AG08395 (cell line): ENCODE results near the gene POLR1B.
"Not testable (repeated sequence)": the region's sequence is repeated elsewhere in the genome, so short reads cannot be mapped to it uniquely, and the experiment has no call there.

Experiments
- DNase-seq: peaks from one replicate; pipeline ENCODE4 v3.0.0; 2012; ENCODE audit warnings: mixed read lengths, low spot score

The POLR1B gene

DNA sequence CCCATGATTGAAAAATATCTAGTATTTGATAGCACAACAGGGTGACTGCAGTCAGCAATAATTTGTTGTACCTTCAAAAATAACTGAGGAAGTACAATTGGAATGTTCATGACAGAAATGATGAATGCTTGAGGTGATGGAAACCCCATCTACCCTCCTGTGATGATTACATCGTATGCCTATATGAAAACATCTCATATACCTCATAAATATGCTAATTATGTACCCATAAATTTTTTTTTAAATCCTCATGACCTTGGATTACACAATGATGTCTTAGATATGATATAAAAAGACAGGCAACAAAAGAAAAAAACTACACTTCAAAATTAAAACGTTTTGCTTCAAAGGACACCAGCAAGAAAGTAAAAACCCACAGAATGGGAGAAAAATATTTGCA lies 1.4 kb upstream of the POLR1B start:
- no peak for DNase-seq

- DNase-seq: peak; percentile 76
Observed at GRCh38 chr2:112541315-112542122, 746 bp upstream of the POLR1B start.

- DNase-seq: peak; percentile 6
Observed at GRCh38 chr2:112542984-112543661, 858 bp downstream of the POLR1B start.

- no peak for DNase-seq
Observed at GRCh38 chr2:112547333-112547732, 5.1 kb downstream of the POLR1B start.

DNA sequence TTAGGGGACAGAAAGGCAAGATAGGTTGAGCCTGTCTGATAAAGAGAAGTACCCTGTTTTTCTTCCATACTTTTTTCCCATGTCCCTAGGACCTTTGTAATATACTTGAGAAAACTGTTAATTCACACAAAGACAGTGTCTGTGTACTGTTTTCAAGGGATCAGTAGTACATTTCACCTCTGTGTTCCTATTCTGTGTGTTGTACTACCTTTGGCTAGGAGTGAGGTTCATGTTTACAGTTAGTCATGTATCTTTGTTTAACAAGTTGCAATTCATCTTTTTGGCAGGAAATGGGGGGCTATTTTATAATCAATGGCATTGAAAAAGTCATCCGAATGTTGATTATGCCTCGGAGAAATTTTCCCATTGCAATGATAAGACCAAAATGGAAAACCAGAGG lies 6.7 kb downstream of the POLR1B start:
- DNase-seq: no peak

DNA sequence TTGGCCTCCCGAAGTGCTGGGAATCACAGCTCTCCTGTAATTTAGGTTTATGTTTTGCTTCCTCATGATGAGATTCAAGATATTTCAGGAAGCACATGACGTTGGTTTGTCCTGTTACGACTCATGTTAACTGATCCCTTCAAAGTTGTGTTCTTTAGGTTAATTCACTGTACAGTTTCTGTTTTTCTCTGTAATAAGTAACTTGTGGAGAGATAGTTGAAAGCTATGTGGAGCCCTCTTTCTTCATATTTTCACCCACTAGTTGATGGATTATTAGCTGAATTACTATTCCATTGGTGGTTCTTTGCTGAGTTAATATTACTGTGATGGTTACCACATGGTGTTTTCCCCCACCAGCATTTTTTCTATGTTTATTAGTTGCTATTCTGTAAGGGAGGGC lies 23.8 kb downstream of the POLR1B start:
- DNase-seq: no peak

- not testable (repeated sequence) for DNase-seq
Observed at GRCh38 chr2:112566508-112566907, 24.2 kb downstream of the POLR1B start.

DNA sequence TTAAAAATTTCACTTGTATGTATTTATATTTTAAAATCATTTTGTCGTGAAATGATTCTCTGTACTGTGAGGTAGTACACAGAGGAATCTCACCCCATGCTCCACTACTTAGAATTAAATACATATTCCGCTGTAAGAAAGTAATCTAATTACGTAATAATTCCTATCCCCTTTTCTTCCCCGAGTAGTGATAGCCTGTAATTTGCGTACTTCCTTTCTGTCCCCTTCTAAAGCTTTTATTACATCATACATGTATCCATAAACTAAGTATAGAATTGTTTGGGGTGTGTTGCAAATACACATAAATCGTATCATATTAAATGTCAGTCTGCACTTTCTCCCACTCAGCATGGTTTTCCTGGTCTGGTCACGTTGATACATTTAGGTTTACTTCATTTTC lies 29.7 kb downstream of the POLR1B start:
- DNase-seq: no peak

GRCh38 chr2:112577756-112578155 lies 35.5 kb downstream of the POLR1B start:
- DNase-seq: peak; percentile 29

DNA sequence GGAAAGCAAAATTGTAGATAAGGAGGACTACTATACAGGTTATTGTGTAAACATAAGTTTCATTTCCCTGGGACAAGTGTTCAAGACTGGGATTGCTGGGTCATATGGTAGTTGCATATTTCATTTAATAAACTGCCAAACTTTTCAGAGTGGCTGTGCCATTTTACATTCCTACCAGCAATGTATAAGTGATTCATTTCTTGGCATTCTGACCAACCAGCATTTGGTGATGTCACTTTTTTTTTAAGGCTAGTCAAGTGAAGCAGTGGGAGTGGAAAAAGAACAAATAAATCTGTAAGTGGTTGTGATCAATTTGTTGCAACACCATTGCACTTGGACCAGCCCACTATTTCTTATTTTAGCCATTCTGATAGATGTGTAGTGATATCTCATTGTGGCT lies 37.0 kb downstream of the POLR1B start:
- peak; percentile 36 for DNase-seq

DNA sequence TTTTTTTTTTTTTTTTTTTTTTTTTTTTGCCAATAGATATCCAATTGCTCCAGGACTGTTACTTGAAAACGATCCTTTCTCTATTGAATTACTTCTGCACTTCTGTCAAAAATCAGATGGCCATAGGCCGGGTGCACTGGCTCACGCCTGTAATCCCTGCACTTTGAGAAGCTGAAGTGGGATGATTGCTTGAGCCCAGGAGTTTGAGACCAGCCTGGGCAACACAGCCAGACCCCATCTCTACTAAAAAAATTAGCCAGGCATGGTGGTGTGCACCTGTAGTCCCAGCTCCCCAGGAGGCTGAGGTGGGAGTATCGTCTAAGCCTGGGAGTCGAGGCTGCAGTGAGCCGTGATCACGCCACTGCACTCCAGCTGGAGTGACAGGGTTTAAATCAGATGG lies 37.8 kb downstream of the POLR1B start:
- no peak for DNase-seq

DNA sequence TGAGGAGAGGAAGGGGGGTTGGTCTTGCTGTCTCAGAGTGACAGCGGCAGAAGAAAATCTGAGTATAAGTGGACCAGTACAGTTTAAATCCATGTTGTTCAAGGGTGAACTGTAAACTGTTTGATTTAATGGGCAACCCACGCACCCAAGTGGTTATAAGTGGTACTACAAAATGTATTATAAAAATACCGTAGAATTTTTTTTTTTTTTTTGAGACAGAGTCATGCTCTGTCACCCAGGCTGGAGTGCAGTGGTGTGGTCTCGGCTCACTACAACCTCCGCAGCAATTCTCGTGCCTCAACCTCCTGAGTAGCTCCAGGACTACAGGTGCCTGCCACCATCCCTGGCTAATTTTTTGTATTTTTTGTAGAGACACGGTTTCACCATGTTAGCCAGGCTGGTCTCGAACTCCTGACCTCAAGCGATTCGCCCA lies 40.1 kb downstream of the POLR1B start:
- peak; percentile 42 for DNase-seq

DNA sequence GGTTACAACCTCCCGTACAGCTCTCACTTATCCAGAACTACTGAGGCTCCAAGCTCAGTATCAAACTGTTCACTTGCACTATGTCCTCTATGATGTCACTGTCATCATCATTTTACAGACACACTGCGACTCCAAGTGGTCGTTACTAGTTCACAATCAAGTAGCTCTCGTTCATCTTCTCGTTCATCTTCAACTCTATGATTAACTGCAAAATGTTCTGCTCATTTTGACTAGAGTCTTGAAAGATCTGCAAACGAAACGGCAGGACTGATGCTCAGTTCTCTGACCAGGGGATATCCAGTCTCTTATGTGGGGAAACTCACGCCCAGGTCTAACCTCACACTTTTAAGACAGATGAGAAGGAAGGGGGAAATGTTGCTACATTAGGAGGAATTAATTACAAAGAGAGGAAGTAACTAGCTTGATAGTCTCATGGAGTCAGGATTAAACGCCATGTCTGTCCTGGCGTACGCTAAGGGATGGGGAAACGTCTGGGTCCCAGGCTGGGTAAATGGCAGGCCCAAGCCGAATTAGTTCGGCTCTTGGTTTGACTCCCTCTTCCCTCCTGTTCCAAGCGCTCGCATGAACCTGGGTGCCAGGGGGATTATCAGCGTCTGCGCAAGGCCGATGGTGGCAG lies 41.4 kb downstream of the POLR1B start:
- no peak for DNase-seq

- DNase-seq: peak; percentile 94
Observed at GRCh38 chr2:112584134-112584890, 42.0 kb downstream of the POLR1B start, which contains the start of gene CHCHD5. Gene CHCHD5, plus strand, starts transcription at chr2:112584609. Its CDS starts 39 bp downstream, at chr2:112584648.

- no peak for DNase-seq
Observed at GRCh38 chr2:112584891-112585250, 42.6 kb downstream of the POLR1B start.

- DNase-seq: no peak
Observed at GRCh38 chr2:112585400-112585799, 43.1 kb downstream of the POLR1B start.

DNA sequence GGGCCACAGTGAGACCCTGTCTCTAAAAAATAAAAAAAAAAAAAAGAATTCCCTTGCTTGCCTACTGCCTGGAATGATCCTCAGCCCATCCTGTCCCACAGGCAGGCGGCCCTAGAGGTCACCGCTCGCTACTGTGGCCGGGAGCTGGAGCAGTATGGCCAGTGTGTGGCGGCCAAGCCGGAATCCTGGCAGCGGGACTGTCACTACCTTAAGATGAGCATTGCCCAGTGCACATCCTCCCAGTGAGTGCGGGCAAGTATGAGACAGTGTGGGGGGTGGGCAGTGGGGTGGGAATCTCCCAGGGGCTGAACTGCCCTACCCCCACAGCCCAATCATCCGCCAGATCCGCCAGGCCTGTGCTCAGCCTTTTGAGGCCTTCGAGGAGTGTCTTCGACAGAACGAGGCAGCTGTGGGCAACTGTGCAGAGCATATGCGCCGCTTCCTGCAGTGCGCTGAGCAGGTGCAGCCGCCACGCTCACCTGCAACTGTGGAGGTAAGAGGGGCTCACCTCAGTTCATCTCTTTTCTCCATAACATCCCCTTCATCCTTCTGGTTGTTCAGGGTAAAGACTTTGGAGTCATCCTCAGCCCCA lies 43.7 kb downstream of the POLR1B start:
- DNase-seq: no peak

DNA sequence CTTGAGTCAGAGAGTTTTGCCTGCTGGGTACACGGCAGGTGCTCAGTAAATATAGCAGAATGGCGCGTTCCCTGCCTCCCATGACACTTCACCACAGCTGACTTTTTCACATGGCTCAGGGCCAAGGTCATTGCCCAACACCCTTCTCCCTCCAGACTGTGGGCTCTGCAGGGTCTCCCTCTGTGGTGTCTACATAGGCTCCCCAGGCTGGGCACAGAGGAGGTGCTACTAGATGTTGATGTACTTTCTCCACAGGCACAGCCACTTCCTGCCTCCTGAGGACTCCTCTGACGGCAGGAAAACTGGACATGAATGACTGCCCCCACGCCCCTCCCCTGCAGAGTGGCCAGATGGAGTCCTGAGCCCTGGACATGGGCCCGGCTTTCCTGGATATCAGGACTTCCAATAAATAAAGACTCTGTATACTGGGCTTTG lies 46.4 kb downstream of the POLR1B start:
- no peak for DNase-seq

GRCh38 chr2:112591413-112591812 lies 49.1 kb downstream of the POLR1B start:
- DNase-seq: no peak

GRCh38 chr2:112593736-112594135 lies 51.5 kb downstream of the POLR1B start:
- no peak for DNase-seq

DNA sequence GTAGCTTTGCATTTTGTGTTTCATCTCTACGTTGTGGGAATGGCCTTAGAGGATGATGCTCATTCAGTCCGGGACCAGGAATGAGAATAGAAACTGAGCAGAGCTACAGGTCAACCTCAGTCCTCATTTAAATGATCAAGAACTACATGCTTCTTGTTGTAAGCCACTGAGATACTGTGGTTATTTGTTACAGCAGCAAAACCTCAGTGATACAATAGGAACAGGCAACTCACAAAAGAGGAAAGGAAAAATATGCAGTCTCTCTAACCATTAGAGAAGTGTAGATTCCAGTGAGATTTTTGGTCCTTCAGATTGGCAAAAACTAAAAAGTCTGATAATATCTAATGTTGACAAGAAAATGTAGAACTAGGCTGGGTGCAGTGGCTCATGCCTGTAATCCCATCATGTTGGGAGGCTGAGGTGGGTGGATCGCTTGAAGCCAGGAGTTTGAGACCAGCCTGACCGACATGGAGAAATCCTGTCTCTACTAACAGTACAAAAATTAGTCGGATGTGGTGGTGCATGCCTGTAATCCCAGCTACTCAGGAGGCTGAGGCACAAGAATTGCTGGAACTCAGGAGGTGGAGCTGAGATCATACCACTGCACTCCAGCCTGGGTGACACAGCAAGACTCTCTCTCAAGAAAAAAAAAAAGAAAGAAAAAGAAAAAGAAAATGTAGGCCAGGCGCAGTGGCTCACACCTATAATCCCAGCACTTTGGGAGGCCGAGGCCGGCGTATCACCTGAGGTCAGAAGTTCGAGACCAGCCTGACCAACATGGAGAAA lies 55.5 kb downstream of the POLR1B start:
- no peak for DNase-seq
